Caki2 (cell line): ENCODE measurements around the gene CDH5. TPM values are rescaled to one million over a fixed set of nuclear protein-coding genes. Genes with fewer than 3 reads are reported as not detected.
A peak's percentile ranks its signal among the peaks of the same experiment; 100 is the strongest.
"Not testable (repeated sequence)": the region's sequence is repeated elsewhere in the genome, so short reads cannot be mapped to it uniquely, and the experiment has no call there.

Experiments
- DNase-seq: peaks from one replicate; pipeline ENCODE4 v3.0.0-alpha.2; 2015; ENCODE audit warnings: low read depth
- in situ Hi-C: cut with HindIII; loops from 2 replicates; pipeline ENCODE4 v1.10.0; 2016; ENCODE audit warnings: low sequenced_read_pairs, low pct_unique_long_range_greater_than_20kb, mixed read lengths
- total RNA-seq: library from RNA; depleted of rRNA; stranded (reverse); fragments of >200 nt; shearing (Covaris generic); gene quantifications from 2 replicates; pipeline ENCODE4 v1.2.3, GENCODE V29; 2014; ENCODE audit warnings: low replicate concordance; rRNA removed

CDH5 gene
- total RNA-seq: not detected in 2 replicates

- no peak for DNase-seq
- in situ Hi-C loops: no loop called here
Measured at GRCh38 chr16:66366433-66367299, at the start of gene CDH5. CDH5 (plus strand) TSS chr16:66366691; CDS start chr16:66379338, 12,647 bp downstream.

DNA sequence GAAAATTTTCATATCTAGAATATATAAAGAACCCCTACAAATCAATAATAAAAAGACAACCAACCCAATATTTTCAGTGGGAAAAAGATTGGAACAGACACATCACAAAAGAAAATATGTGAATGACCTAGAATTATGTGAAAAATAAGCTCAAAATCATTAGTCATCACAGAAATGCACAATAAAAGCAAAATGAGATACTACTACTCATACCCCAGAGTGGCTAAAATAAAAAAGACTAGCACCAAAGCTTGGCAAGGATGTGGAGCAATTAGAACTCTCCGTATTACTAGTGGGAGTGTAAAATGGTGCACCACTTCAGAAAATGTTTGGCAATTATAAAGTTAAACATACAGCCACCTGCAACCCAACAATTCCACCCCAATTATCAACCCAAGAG is 48.0 kb upstream of the CDH5 start:
- DNase-seq: no peak
- in situ Hi-C loops: no loop called here

GRCh38 chr16:66320774-66321173 is 45.7 kb upstream of the CDH5 start:
- in situ Hi-C loops: no loop called here
- no peak for DNase-seq

- in situ Hi-C loops: no loop called here
Measured at GRCh38 chr16:66322174-66322573, 44.3 kb upstream of the CDH5 start.

GRCh38 chr16:66324815-66325515 is 41.5 kb upstream of the CDH5 start:
- DNase-seq: no peak
- in situ Hi-C loops: no loop called here

More at GRCh38 chr16:66322174-66322573, 44.3 kb upstream of the CDH5 start:
- no peak for DNase-seq

- no peak for DNase-seq
- in situ Hi-C loops: no loop called here
Measured at GRCh38 chr16:66325717-66326376, 40.6 kb upstream of the CDH5 start.

GRCh38 chr16:66326991-66327513 is 39.4 kb upstream of the CDH5 start:
- in situ Hi-C loops: no loop called here
- no peak for DNase-seq

DNA sequence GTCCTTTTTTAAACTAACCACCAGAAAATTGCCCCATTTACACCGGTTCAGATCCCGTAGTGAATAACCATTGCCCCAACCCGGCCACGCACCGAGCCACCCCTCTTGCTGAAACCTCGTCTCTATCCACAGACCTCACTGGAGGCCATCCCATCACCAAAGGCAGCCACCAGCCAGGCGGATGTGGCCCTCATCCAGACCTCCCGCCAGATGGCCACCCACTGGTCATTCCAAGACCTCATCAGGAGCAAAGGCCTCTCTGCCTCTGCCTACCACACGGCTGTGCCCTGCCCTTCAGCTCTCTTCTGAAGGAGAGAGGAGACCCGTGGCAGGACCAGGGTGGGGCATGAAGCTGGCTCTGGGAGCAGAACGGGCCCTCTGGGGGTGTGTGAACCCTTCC is 38.2 kb upstream of the CDH5 start:
- in situ Hi-C loops: no loop called here
- DNase-seq: no peak

DNA sequence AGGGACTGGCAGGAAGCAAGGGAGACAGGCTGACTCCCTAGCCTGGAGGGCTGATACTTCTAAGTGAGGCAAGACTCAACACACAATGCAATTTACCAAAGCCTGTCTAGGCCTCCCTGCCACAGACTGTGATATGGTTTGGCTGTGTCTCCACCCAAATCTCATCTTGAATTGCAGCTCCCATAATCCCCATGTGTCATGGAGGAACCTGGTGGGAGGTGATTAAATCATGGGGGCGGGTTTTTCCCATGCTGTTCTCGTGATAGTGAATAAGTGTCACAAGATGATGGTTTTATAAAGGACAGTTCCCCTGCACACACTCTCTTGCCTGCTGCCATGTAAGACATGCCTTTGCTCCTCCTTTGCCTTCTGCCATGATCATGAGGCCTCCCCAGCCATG is 35.0 kb upstream of the CDH5 start:
- in situ Hi-C loops, DNase-seq: not testable (repeated sequence)

DNA sequence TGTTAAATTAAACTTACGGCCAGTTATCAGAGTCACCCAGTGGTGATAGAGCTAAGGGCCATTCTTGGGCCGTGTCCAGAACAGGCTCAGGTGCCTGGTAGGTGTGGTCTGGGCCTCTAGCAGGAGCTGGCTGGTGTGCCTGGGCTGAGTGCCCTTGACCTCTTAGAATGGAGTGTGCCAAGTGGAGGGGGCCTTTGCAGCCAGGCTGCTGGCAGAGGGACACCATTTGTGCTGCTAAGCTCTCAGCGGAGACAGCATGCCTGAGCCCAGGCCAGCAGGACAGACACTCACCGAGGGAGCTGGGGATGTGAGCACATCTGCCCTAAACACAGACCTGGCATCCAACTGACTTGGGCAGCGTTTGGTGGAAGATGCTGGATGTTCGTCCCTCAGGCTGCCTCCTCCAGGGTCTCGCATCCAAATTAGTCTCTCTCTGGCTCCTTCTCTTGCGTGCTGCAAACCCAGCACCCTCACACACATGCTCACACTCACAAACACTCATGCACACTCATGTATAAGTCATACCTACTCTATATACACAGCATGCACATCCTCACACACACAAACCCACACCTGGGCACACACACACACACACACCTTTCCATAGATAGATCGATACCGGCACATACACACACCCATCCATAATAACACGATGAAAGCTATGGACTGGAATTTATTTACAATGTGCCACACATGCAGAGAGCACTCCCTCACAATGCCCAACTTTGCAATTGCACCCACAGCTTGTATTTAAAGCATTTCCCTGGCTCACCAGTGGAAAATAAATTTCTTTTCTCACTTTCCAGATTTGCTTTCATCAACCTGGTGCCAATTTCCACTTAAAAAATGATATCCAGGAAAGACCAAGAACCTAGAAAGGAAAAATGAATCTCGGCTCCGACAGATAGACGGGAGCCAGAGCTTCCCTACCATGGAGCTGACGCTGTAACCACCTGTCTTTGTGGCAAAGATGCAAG is 33.6 kb upstream of the CDH5 start:
- no peak for DNase-seq
- in situ Hi-C loops: no loop called here

DNA sequence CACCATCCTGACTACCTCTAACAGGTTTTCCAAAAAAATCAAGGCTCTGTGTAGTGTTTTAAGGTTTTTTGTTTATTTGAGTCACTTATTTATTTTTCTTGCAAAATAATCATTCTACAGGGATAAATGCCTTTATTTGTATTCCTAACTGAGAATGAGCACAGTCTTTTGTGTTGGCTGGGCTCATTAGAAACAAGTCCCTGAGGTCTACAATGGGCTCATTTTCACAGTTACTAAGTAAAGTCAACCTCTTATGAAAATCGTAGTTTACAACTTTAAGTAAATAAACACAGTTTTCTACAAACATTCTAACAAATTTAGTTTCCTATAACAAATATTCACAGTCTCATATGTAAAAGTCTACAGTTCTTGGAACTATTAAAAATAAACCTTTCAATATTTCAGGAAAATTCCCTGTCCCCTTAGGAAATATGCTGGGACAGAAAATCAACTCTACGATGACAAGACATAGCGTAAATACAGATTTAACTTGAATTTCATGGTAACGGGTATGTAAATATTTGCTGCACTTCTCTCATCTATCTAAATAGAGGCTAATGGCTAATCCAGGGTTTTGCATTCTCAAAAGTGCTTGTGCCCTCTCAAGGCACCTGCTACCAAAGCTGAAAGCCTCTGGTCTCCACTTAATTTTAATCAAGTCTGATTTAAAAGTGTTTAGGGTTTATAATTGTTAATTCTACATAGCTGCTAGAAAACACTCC is 31.5 kb upstream of the CDH5 start:
- in situ Hi-C loops: no loop called here
- DNase-seq: no peak

DNA sequence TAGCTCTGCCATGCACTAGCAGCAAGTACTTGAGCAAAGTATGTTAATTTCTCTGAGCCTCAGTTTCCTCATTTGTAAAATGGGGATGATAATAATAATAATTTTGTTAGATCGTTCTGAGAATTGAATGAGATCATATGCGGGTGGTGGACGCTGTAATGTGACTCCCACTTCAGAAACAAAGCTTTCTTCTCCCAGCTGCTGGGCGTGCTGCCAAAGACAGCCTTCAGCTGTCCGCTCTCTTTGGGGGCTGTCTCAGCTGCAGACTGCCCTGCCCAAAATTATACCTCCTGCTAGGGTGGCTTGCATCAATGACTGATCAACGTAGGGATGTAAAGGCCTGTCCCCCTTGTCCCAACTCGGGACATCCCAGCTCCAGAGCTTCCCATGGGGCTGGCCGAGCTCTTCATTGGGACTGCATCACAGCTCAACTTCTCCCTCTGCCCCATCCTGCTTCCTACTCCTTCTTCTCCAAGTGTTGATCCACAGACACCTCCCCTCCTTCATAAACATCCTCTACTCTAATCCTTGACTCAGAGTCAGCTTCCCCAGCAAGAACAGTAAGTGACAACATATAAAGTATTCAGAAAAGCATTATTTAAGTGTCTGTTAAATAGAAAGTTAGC is 30.7 kb upstream of the CDH5 start:
- no peak for DNase-seq
- in situ Hi-C loops: no loop called here

DNA sequence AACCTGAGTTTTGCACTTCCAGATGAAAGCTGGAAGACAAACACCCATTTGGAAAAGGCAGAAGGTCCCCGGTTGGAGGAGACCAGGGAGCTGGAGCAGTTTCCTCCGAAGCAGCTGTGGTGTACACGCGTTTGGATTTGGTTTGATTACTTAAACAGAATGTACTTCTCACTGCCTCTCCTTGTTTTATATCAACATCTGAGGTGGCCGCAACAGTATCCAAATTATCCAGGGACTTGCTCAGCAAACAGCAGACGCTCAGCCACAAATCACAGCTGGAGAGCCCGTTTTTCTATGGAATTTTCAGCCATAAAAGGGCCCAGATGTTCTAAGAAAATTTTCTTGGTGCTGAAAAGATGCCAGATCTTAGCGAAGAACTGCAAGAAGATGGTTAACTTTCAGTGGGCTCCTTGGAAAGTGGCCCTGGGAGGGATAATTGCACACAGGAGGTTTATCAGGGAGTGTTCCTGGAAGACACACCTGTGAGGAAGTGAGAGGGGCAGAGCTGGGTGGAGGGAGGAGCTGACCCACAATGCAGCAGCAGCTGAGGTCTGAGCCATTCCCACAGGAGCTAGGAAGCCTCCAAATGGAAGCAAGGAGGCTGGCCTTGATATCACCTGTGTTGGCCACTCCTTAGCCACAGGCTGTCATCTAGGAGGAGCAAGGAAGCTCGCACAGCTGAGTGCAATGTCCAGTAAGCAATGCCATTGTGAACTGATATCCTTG is 28.9 kb upstream of the CDH5 start:
- DNase-seq: no peak
- in situ Hi-C loops: no loop called here

- in situ Hi-C loops: no loop called here
- DNase-seq: no peak
Measured at GRCh38 chr16:66342294-66342900, 24.1 kb upstream of the CDH5 start.

DNA sequence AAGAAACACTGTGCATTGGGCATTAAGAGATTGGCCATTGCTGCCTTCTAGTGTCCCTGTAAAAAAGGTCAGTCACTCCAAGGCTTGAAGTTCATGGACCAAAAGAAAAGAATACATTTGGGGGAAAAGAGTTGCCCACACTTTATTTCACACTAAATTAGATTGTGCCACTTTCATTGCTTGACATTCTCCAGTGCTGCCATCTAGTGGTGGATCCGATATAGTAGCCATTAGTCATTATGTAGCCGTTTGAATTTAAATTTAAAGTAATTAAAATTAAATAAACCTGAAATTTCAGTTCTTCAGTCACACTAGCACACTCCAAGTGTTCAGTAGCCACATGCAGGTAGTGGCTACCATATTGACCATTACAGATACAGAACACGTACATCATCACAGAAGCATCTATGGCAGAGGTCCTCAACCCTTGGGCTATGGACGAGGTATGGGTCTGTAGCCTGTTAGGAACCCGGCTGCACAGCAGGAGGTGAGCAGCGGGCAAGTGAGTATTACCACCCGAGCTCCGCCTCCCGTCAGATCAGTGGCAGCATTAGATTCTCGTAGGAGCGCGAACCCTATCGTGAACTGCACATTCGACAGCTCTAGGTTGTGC is 21.9 kb upstream of the CDH5 start:
- in situ Hi-C loops: no loop called here

More for the DNA sequence above, 21.9 kb upstream of the CDH5 start:
- DNase-seq: peak; percentile 11
